NCI-H2227 treated with DMSO at 0.1 percent for 48 hours (cell line): ENCODE measurements around the gene OR14K1.
"Not testable (repeated sequence)": the region's sequence is repeated elsewhere in the genome, so short reads cannot be mapped to it uniquely, and the experiment has no call there.

Experiments
- DNase-seq: peaks from one replicate; lab custom pipeline; 2025; lab: John Stamatoyannopoulos, UW

Gene OR14K1

GRCh38 chr1:247738315-247738714 is at the start of gene OR14K1:
Gene OR14K1 (plus strand): TSS chr1:247738615. CDS start chr1:247738615, 0 bp downstream.
- DNase-seq = no peak

GRCh38 chr1:247701338-247701737 is 37.1 kb upstream of the OR14K1 start:
- no peak for DNase-seq

GRCh38 chr1:247710681-247711080 is 27.7 kb upstream of the OR14K1 start:
- not testable (repeated sequence) for DNase-seq

- no peak for DNase-seq
Observed at GRCh38 chr1:247713753-247714152, 24.7 kb upstream of the OR14K1 start.

- no peak for DNase-seq
Observed at GRCh38 chr1:247716546-247716945, 21.9 kb upstream of the OR14K1 start, which contains the start of gene OR6F1. Gene OR6F1 (minus strand): TSS chr1:247716646. CDS start chr1:247712755, 3,891 bp downstream.

- DNase-seq = no peak
Observed at GRCh38 chr1:247721222-247721621, 17.2 kb upstream of the OR14K1 start.

- no peak for DNase-seq
Observed at GRCh38 chr1:247740721-247741120, 2.3 kb downstream of the OR14K1 start.

GRCh38 chr1:247741756-247742155 is 3.3 kb downstream of the OR14K1 start:
- DNase-seq = no peak

- DNase-seq = not testable (repeated sequence)
Observed at GRCh38 chr1:247742215-247742760, 3.9 kb downstream of the OR14K1 start.

GRCh38 chr1:247746391-247746935 is 8.0 kb downstream of the OR14K1 start:
- DNase-seq = no peak

GRCh38 chr1:247747616-247748015 is 9.2 kb downstream of the OR14K1 start:
- DNase-seq = no peak

GRCh38 chr1:247748041-247748440 is 9.6 kb downstream of the OR14K1 start, which contains the start of gene OR14A2:
Gene OR14A2 (minus strand): TSS chr1:247748141.
- no peak for DNase-seq

- DNase-seq = no peak
Observed at GRCh38 chr1:247749870-247750269, 11.5 kb downstream of the OR14K1 start.

- DNase-seq = not testable (repeated sequence)
Observed at GRCh38 chr1:247754311-247754710, 15.9 kb downstream of the OR14K1 start.

GRCh38 chr1:247760456-247760855 is 22.0 kb downstream of the OR14K1 start, which contains the start of gene OR1C1:
Gene OR1C1 (minus strand): TSS chr1:247760556. CDS start chr1:247758406, 2,150 bp downstream.
- DNase-seq = no peak

GRCh38 chr1:247769603-247770002 is 31.2 kb downstream of the OR14K1 start:
- no peak for DNase-seq
